ENCODE data around the gene KIF27. TPM values are rescaled to one million over a fixed set of nuclear protein-coding genes. Genes with fewer than 3 reads are reported as not detected.

KIF27 gene
- total RNA-seq, 3 donors from 2014 or later (not counting 1 experiment from before 2014, with no cell fraction given), result 4.0 to 7.7 (median 4.6) TPM

- intact Hi-C loops (cut with micrococcal nuclease), result no loop called here
- no peak overlapping the region for H3K4me3 Mint-ChIP-seq
- no peak for TF ChIP-seq CTCF (IDR thresholded peaks at IDR 0.05)
- H3K9me3 ChIP-seq (ENCODE audit: control insufficient read depth, insufficient read depth, low read length), result no peaks in the 10 kb centered on the region
- H3K4me1 ChIP-seq (ENCODE audit: control insufficient read depth, insufficient read depth, low read length), result no peaks in the 10 kb centered on the region
- no peaks in the 10 kb centered on the region for H3K4me1 Mint-ChIP-seq
- no peaks in the 10 kb centered on the region for H3K27me3 ChIP-seq (ENCODE audit: control insufficient read depth, insufficient read depth, low read length)
- ATAC-seq, result no peak
- H3K27ac ChIP-seq (ENCODE audit: low read length), result no peak overlapping the region
- no peak for DNase-seq
- H3K27me3 Mint-ChIP-seq (ENCODE audit: low read depth in 2 of 2), result no peaks in the 10 kb centered on the region
- H3K36me3 ChIP-seq (ENCODE audit: control insufficient read depth, insufficient read depth, low read length), result no peaks in the 10 kb centered on the region
- H3K4me3 ChIP-seq (ENCODE audit: low read length), result no peak overlapping the region
- 76% methylated on average over 5 of the region's 5 CpGs for WGBS (ENCODE audit: insufficient coverage)
- no peaks in the 10 kb centered on the region for H3K36me3 Mint-ChIP-seq
- H3K27ac Mint-ChIP-seq, result no peak overlapping the region
- no peaks in the 10 kb centered on the region for H3K9me3 Mint-ChIP-seq
Observed at GRCh38 chr9:83930881-83931280, 9.6 kb upstream of the KIF27 start.

- DNase-seq, result no peak
- H3K9me3 Mint-ChIP-seq, result no peaks in the 10 kb centered on the region
- Histone ChIP-seq H3K4me3 (ENCODE audit: low read length) (no peak overlapping the region), H3K36me3 (ENCODE audit: control insufficient read depth, insufficient read depth, low read length) (no peaks in the 10 kb centered on the region), H3K27me3 (ENCODE audit: control insufficient read depth, insufficient read depth, low read length) (no peaks in the 10 kb centered on the region), H3K9me3 (ENCODE audit: control insufficient read depth, insufficient read depth, low read length) (no peaks in the 10 kb centered on the region), H3K4me1 (ENCODE audit: control insufficient read depth, insufficient read depth, low read length) (no peaks in the 10 kb centered on the region), H3K27ac (ENCODE audit: low read length) (no peak overlapping the region)
- intact Hi-C loops (cut with micrococcal nuclease), result no loop called here
- H3K36me3 Mint-ChIP-seq, result no peaks in the 10 kb centered on the region
- H3K27ac Mint-ChIP-seq, result no peak overlapping the region
- TF ChIP-seq CTCF (IDR thresholded peaks at IDR 0.05), result no peak
- 96% methylated on average over 1 of the region's 1 CpG for WGBS (ENCODE audit: insufficient coverage)
- no peak overlapping the region for H3K4me3 Mint-ChIP-seq
- H3K4me1 Mint-ChIP-seq, result no peaks in the 10 kb centered on the region
- ATAC-seq, result no peak
- H3K27me3 Mint-ChIP-seq (ENCODE audit: low read depth in 2 of 2), result no peaks in the 10 kb centered on the region
Observed at GRCh38 chr9:83927591-83927990, 6.4 kb upstream of the KIF27 start.

GRCh38 chr9:83920469-83920926 is 734 bp downstream of the KIF27 start:
- Histone ChIP-seq H3K36me3 (ENCODE audit: control insufficient read depth, insufficient read depth, low read length) (no peaks in the 10 kb centered on the region), H3K9me3 (ENCODE audit: control insufficient read depth, insufficient read depth, low read length) (no peaks in the 10 kb centered on the region), H3K27ac (ENCODE audit: low read length) (peak overlapping the region; percentile 96), H3K4me3 (ENCODE audit: low read length) (peak overlapping the region; percentile 78), H3K27me3 (ENCODE audit: control insufficient read depth, insufficient read depth, low read length) (no peaks in the 10 kb centered on the region), H3K4me1 (ENCODE audit: control insufficient read depth, insufficient read depth, low read length) (peaks cover 12% of the 10 kb centered on the region)
- H3K27me3 Mint-ChIP-seq (ENCODE audit: low read depth in 2 of 2), result no peaks in the 10 kb centered on the region
- H3K9me3 Mint-ChIP-seq, result no peaks in the 10 kb centered on the region
- ATAC-seq (peak; percentile 1 to 22 (median 18)), DNase-seq (peak in 1 of 2 donors; percentile 82)
- WGBS (ENCODE audit: insufficient coverage), result 3% methylated on average over 16 of the region's 16 CpGs
- peak overlapping the region; percentile 92 to 93 for H3K27ac Mint-ChIP-seq
- no peaks in the 10 kb centered on the region for H3K36me3 Mint-ChIP-seq
- H3K4me1 Mint-ChIP-seq, result peaks cover 8 to 10% of the 10 kb centered on the region in 2 donors
- intact Hi-C loops (cut with micrococcal nuclease), result loop anchor here (2.0 to 5.0 kb wide), 2 partner anchors 60 to 213 kb away; partner anchors contain the start of genes HNRNPK, RMI1 and UBQLN1
- TF ChIP-seq CTCF (IDR thresholded peaks at IDR 0.05), result no peak
- peak overlapping the region; percentile 85 for H3K4me3 Mint-ChIP-seq

- Histone ChIP-seq H3K4me1 (ENCODE audit: control insufficient read depth, insufficient read depth, low read length) (peaks cover 12% of the 10 kb centered on the region), H3K27ac (ENCODE audit: low read length) (no peak overlapping the region), H3K27me3 (ENCODE audit: control insufficient read depth, insufficient read depth, low read length) (no peaks in the 10 kb centered on the region), H3K4me3 (ENCODE audit: low read length) (no peak overlapping the region), H3K9me3 (ENCODE audit: control insufficient read depth, insufficient read depth, low read length) (no peaks in the 10 kb centered on the region), H3K36me3 (ENCODE audit: control insufficient read depth, insufficient read depth, low read length) (no peaks in the 10 kb centered on the region)
- H3K4me3 Mint-ChIP-seq, result peak overlapping the region; percentile 4
- DNase-seq (no peak), ATAC-seq (no peak)
- no peak overlapping the region for H3K27ac Mint-ChIP-seq
- no peaks in the 10 kb centered on the region for H3K27me3 Mint-ChIP-seq (ENCODE audit: low read depth in 2 of 2)
- H3K4me1 Mint-ChIP-seq, result peaks cover 8 to 10% of the 10 kb centered on the region in 2 donors
- intact Hi-C loops (cut with micrococcal nuclease), result no loop called here
- TF ChIP-seq CTCF (IDR thresholded peaks at IDR 0.05), result no peak
- no peaks in the 10 kb centered on the region for H3K9me3 Mint-ChIP-seq
- no CpG with 5 or more reads among the region's 1 CpG for WGBS (ENCODE audit: insufficient coverage)
- no peaks in the 10 kb centered on the region for H3K36me3 Mint-ChIP-seq
Observed at GRCh38 chr9:83919111-83919510, 2.1 kb downstream of the KIF27 start.

Measured in natural killer cell (primary cell).